GM06990 (cell line): ENCODE measurements around the gene GOLGA6B.
A peak's percentile ranks its signal among the peaks of the same experiment; 100 is the strongest.
"Not testable (repeated sequence)": the region's sequence is repeated elsewhere in the genome, so short reads cannot be mapped to it uniquely, and the experiment has no call there.

ENCODE experiments used
- DNase-seq: peaks from one replicate; pipeline ENCODE4 v3.0.0-alpha.2; 2011; ENCODE audit not compliant: insufficient read length; ENCODE audit errors: extremely low read depth
- H3K27me3 ChIP-seq: replicated peaks from 2 replicates; pipeline ENCODE4 v1.6.0; 2011; ENCODE audit warnings: low read length; ENCODE audit not compliant: control insufficient read depth, insufficient read depth
- H3K36me3 ChIP-seq: 2 replicates; pipeline ENCODE4 v1.5.1; 2011; ENCODE audit warnings: low read length; ENCODE audit not compliant: control insufficient read depth, insufficient read depth
- H3K4me3 ChIP-seq: replicated peaks from 2 replicates; pipeline ENCODE4 v1.5.1; 2011; ENCODE audit warnings: low read depth, mild to moderate bottlenecking, control low read depth, low read length
- TF ChIP-seq, protein P1 (sequence below): IDR thresholded peaks from 2 replicates; pipeline ENCODE4 v1.5.1; 2011; ENCODE audit warnings: low read length, control low read depth, mild to moderate bottlenecking, inconsistent platforms; ENCODE audit not compliant: insufficient read depth, poor library complexity, severe bottlenecking

The GOLGA6B gene

GRCh38 chr15:72648631-72649253 lies 5.8 kb upstream of the GOLGA6B start:
- not testable (repeated sequence) for H3K36me3 ChIP-seq, DNase-seq, H3K4me3 ChIP-seq, H3K27me3 ChIP-seq

GRCh38 chr15:72656014-72656413 lies 1.5 kb downstream of the GOLGA6B start:
- not testable (repeated sequence) for H3K36me3 ChIP-seq, DNase-seq, H3K4me3 ChIP-seq, H3K27me3 ChIP-seq

GRCh38 chr15:72661081-72661480 lies 6.6 kb downstream of the GOLGA6B start:
- H3K36me3 ChIP-seq: not testable (repeated sequence)

GRCh38 chr15:72663931-72664330 lies 9.4 kb downstream of the GOLGA6B start:
- not testable (repeated sequence) for DNase-seq, H3K27me3 ChIP-seq, H3K36me3 ChIP-seq, H3K4me3 ChIP-seq

More at GRCh38 chr15:72661081-72661480, 6.6 kb downstream of the GOLGA6B start:
- DNase-seq, H3K27me3 ChIP-seq, H3K4me3 ChIP-seq: not testable (repeated sequence)

DNA sequence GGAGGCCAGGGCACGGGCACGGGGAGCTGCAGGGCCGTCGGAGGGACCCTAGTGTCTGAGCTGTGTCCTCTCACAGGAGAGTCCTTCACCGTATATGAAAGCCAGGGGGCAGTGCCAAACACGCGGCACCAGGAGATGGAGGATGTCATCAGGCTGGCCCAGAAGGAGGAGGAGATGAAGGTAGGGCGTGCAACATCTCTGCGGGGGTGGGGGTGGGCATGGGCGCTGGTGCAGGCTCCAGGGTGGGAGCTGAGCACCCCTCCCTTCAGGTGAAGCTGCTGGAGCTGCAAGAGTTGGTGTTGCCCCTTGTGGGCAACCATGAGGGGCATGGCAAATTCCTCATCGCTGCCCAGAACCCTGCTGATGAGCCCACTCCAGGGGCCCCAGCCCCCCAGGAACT lies 11.2 kb downstream of the GOLGA6B start:
- H3K36me3 ChIP-seq, H3K27me3 ChIP-seq, DNase-seq, H3K4me3 ChIP-seq: not testable (repeated sequence)

GRCh38 chr15:72669803-72670202 lies 15.3 kb downstream of the GOLGA6B start:
- H3K4me3 ChIP-seq, DNase-seq, H3K36me3 ChIP-seq, H3K27me3 ChIP-seq: not testable (repeated sequence)

GRCh38 chr15:72670656-72671352 lies 16.3 kb downstream of the GOLGA6B start:
- DNase-seq: peak; percentile 72
- TF ChIP-seq, protein P1, sequence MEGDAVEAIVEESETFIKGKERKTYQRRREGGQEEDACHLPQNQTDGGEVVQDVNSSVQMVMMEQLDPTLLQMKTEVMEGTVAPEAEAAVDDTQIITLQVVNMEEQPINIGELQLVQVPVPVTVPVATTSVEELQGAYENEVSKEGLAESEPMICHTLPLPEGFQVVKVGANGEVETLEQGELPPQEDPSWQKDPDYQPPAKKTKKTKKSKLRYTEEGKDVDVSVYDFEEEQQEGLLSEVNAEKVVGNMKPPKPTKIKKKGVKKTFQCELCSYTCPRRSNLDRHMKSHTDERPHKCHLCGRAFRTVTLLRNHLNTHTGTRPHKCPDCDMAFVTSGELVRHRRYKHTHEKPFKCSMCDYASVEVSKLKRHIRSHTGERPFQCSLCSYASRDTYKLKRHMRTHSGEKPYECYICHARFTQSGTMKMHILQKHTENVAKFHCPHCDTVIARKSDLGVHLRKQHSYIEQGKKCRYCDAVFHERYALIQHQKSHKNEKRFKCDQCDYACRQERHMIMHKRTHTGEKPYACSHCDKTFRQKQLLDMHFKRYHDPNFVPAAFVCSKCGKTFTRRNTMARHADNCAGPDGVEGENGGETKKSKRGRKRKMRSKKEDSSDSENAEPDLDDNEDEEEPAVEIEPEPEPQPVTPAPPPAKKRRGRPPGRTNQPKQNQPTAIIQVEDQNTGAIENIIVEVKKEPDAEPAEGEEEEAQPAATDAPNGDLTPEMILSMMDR: peak; percentile 79

DNA sequence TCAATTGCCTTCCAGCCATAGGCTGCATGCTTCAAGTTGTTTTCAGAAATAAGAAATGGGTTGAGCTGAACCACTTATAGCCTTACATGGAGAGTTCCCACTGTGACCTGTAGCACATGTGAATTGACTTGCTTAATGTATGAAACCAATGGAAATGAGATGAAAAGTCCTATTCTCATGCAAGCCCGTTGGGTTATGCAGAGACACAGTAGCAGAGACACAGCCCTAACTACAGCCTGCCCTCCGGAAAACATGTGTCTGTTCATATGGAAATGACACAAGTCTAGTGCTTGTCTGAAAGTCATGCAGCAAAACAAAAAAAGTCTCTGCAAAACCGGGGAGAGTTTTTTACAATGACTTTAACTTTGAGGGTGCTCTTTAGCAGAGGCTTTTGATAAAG lies 17.0 kb downstream of the GOLGA6B start:
- H3K27me3 ChIP-seq: 0 out of 2 replicates have a peak, but pooled peaks cover 1% of the 10 kb centered on the region
- TF ChIP-seq, protein P1: no peak
- H3K36me3 ChIP-seq: no peaks in the 10 kb centered on the region
- H3K4me3 ChIP-seq: no peak overlapping the region
- DNase-seq: no peak

More at GRCh38 chr15:72670656-72671352, 16.3 kb downstream of the GOLGA6B start:
- not testable (repeated sequence) for H3K4me3 ChIP-seq, H3K27me3 ChIP-seq, H3K36me3 ChIP-seq
